Mucosa of stomach (tissue), 1 donor: ENCODE data around the gene STAM.
"Not testable (repeated sequence)": the region's sequence is repeated elsewhere in the genome, so short reads cannot be mapped to it uniquely, and the experiment has no call there.

Source experiments
- H3K27me3 ChIP-seq: one replicate; pipeline ENCODE4 v1.7.0; 2013; ENCODE audit warnings: mild to moderate bottlenecking, low read length; ENCODE audit not compliant: control insufficient read depth, insufficient read depth
- H3K36me3 ChIP-seq: one replicate; pipeline ENCODE4 v1.7.0; 2013; ENCODE audit warnings: low read length; ENCODE audit not compliant: control insufficient read depth, insufficient read depth
- H3K4me1 ChIP-seq: one replicate; pipeline ENCODE4 v1.7.0; 2013; ENCODE audit warnings: mild to moderate bottlenecking, low read length; ENCODE audit not compliant: control insufficient read depth, insufficient read depth
- H3K4me3 ChIP-seq: one replicate; pipeline ENCODE4 v1.7.0; 2013; ENCODE audit warnings: low read length
- H3K9ac ChIP-seq: one replicate; pipeline ENCODE4 v1.7.0; 2013; ENCODE audit warnings: mild to moderate bottlenecking, low read length, moderate library complexity
- H3K9me3 ChIP-seq: one replicate; pipeline ENCODE4 v1.7.0; 2013; ENCODE audit warnings: mild to moderate bottlenecking, low read length, moderate library complexity; ENCODE audit not compliant: control insufficient read depth
- donor health status: Pancreatic carcinoma.

Gene STAM

DNA sequence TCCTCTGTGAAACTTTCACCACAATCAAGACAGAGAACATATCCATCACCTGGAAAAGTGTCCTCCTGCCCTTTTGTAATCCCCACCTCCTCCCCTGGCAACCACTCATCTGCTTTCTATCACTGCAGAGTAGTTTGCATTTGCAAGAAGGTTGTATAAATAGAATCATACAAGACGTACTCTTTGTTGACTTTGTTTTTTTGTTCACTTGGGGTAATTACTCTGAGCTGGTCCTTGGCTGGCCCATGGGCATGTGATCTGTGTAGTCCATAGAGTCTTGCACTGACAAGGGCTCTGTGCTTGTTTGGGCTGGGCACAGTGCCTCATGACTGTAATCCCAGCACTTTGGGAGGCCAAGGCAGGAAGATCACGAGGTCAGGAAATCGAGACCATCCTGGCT is 19.0 kb upstream of the STAM start:
- Histone ChIP-seq H3K4me1 (no peaks in the 10 kb centered on the region), H3K9ac (no peak overlapping the region), H3K4me3 (no peak overlapping the region), H3K36me3 (no peaks in the 10 kb centered on the region), H3K9me3 (no peaks in the 10 kb centered on the region), H3K27me3 (no peaks in the 10 kb centered on the region)

DNA sequence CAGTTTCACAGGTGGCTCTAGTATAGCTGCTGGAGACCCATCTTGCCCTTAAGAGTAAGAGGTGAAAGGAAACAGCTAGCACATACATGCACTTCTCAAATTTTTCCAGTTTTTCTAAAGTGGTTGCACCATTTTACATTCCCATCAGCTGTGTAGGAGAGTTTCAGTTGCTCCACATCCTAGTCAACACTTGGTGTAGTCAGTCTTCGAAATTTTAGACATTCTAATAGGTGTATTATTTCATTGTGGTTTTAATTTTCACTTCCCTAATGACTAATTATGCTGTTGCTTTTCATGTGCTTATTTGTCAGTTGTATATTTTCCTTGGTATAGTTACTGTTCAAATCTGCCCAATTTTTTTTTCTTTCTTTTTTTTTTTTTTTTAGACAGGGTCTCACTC is 17.3 kb upstream of the STAM start:
- Histone ChIP-seq H3K9ac (no peak overlapping the region), H3K9me3 (no peaks in the 10 kb centered on the region), H3K4me3 (no peak overlapping the region), H3K27me3 (no peaks in the 10 kb centered on the region), H3K36me3 (no peaks in the 10 kb centered on the region), H3K4me1 (no peaks in the 10 kb centered on the region)

DNA sequence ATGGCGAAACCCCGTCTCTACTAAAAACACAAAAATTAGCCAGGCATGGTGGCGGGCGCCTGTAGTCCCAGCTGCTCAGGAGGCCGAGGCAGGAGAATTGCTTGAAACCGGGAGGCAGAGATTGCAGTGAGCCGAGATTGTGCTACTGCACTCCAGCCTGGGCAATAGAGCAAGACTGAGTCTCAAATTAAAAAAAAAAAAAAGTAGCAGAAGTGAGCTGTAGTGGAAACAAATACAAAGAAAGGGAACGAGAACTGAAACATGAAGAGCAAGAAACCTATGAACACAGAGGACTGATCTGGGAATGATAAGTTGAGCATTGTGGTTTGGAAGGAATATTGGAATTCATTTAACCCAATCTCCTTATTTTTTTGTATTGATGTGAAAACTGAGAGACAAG is 11.4 kb upstream of the STAM start:
- not testable (repeated sequence) for H3K9ac ChIP-seq, H3K4me1 ChIP-seq, H3K27me3 ChIP-seq, H3K4me3 ChIP-seq, H3K9me3 ChIP-seq, H3K36me3 ChIP-seq

DNA sequence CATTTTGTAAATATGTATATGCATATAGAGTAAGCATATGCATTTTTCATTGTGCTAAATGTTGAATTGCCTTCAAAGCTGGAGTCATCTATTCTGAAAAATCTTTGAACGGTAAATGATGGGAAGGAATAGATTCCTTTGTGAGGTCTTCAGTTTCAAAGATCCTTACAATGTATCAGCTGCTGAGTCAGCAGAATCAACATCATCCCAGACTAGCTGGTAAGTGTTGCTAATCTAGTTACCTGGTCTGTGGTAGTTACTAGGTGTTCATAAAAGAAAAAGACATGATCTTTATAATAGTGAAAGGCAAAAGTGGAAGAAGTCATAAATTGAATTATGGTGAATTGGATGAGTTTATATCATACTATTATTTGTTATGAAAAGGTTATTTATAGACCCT is 10.6 kb upstream of the STAM start:
- Histone ChIP-seq H3K4me1 (no peaks in the 10 kb centered on the region), H3K36me3 (no peaks in the 10 kb centered on the region), H3K9me3 (no peaks in the 10 kb centered on the region), H3K4me3 (no peak overlapping the region), H3K9ac (no peak overlapping the region), H3K27me3 (no peaks in the 10 kb centered on the region)

DNA sequence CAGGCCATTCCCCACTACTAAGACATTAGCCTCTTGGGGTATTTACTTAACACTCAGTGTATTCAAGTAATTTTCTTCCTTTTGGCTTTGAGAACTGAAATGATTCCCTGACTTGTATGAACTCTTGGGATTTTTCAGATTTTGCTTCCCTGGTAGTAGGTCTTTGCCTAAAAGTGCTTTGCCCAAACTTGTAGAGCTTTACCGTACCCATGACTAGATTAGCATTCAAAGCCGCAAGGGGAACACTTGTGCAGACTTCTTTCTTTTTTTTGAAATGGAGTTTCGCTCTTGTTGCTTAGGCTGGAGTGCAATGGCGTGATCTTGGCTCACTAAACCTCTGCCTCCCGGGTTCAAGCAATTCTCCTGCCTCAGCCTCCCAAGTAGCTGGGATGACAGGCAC is 6.1 kb upstream of the STAM start:
- H3K9me3 ChIP-seq, result no peaks in the 10 kb centered on the region
- no peaks in the 10 kb centered on the region for H3K4me1 ChIP-seq
- no peaks in the 10 kb centered on the region for H3K27me3 ChIP-seq
- H3K4me3 ChIP-seq, result no peak overlapping the region
- no peaks in the 10 kb centered on the region for H3K36me3 ChIP-seq
- no peak overlapping the region for H3K9ac ChIP-seq

DNA sequence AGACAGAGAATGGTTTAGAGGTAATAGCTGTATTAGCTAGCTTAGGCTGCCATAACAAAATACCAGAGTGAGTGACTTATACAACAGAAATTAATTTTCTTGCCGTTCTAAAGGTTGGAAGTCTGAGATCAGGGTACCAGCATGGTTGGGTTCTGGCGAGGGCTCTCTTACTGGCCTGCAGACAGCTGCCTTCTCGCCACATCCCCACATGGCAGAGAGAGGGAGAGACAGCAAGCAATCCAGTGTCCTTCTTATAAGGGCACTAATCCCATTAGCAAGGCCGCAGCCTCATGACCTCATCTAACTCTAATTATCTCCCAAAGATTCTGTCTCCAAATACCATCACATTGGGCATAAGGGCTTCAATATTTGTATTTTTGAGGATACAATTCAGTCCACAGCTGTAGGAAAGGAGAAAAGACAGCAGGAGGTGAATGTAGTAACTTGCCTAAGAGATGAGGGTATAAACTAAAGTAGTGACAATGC is 3.6 kb upstream of the STAM start:
- no peaks in the 10 kb centered on the region for H3K27me3 ChIP-seq
- H3K9me3 ChIP-seq, result no peaks in the 10 kb centered on the region
- no peak overlapping the region for H3K9ac ChIP-seq
- no peak overlapping the region for H3K4me3 ChIP-seq
- H3K4me1 ChIP-seq, result peaks cover 3% of the 10 kb centered on the region
- H3K36me3 ChIP-seq, result no peaks in the 10 kb centered on the region

DNA sequence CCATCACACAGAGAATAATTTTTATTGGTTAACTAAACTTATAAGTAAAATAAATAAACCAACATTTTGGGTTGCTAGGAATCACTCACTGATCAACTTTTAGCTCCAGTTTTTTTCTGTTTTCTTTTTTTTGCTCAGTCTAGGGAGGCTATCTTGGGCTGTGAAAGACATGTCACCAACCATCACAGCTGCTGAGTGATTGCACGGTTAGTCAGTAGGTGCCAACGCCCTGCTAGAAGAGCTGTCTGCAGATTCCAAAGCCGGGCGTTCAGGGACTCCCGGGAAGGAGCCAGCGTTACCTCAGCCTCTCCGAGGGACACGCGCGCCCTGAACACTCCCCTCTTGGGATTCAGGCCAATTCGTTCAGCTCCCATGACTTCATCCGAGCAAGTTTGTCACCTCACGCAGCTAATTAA is 604 bp upstream of the STAM start:
- Histone ChIP-seq H3K9me3 (no peaks in the 10 kb centered on the region), H3K36me3 (no peaks in the 10 kb centered on the region), H3K4me3 (peak overlapping the region; percentile 96), H3K9ac (peak overlapping the region; percentile 93), H3K27me3 (no peaks in the 10 kb centered on the region), H3K4me1 (peaks cover 20% of the 10 kb centered on the region)

DNA sequence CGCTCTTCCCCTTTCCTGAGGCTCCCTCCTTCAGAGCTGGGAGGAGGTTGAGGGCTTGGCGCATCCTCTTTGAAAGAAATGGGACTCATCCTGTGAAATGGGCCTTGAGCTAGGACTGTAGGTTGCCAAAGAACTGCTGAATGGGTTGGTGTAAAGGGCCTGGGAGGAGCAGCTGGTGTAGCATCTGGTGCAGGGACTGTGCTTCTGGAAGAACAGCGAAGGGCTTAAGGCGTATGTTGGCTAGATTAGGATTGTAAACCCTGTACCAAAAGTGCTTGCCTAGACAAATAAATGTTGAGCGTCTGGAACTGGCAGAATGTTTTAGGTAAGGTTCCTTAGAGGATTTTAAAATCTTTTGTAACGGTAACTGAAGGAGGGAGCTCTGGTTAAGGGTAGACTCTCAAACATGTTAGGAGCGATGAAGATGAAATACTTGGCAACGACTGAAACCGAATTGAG is 563 bp downstream of the STAM start:
- peak overlapping the region; percentile 93 for H3K9ac ChIP-seq
- no peaks in the 10 kb centered on the region for H3K27me3 ChIP-seq
- no peaks in the 10 kb centered on the region for H3K9me3 ChIP-seq
- H3K4me1 ChIP-seq, result peaks cover 20% of the 10 kb centered on the region
- H3K36me3 ChIP-seq, result no peaks in the 10 kb centered on the region
- peak overlapping the region; percentile 96 for H3K4me3 ChIP-seq

DNA sequence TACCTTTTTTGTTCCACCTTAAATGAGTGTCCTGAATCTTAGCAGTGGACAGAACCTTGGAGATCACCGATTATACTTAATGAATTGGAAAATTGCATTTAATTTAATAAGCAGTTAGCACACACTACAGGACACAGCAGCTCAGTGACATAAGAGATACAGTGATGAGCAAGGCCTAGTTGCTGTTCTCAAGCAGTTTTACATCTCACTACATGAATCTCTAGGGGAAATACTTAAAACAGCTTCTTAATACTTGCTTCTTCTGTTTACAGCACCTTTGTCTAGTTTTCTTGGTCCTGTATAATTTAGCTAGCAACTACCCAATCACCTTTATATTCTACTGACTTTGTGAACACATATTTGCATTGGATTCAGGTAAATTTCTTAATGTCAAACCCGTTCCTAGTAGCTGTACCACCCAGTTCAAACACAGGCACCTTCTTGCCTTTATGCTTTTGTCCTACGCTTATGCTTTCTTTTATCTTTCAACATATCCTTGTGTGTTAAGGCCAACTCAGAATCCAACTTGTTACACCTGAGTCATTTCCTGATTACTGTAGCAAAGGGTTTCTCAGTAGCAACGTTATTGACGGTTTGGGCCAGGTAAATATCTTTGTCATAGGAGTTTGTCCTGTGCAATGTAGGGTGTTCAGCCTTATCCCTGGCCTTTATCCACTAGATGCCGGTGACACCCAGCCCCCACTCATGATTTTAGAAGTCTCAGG is 1.8 kb downstream of the STAM start:
- Histone ChIP-seq H3K9me3 (no peaks in the 10 kb centered on the region), H3K27me3 (no peaks in the 10 kb centered on the region), H3K4me3 (no peak overlapping the region), H3K36me3 (no peaks in the 10 kb centered on the region), H3K4me1 (peaks cover 20% of the 10 kb centered on the region), H3K9ac (peak overlapping the region; percentile 93)

DNA sequence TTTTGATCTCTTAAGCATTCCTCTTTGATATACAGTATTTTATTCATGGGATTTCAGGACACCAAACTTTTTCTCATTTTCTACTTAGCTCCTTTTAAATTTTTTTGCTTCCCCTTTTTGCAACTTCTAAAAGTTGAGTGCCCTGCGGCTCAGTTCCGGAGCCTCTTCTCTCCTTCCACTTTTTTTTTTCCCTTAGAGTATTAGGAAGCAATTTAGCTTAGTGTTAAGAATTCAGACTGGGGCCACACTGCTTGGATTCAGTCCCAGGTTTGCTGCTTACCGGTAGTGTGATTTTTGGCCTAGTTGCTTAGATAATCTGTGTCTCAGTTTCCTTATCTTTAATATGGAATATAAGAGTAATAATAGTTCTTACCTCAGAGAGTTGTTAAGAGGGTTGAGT is 3.4 kb downstream of the STAM start:
- peaks cover 20% of the 10 kb centered on the region for H3K4me1 ChIP-seq
- H3K36me3 ChIP-seq, result no peaks in the 10 kb centered on the region
- H3K4me3 ChIP-seq, result no peak overlapping the region
- no peaks in the 10 kb centered on the region for H3K9me3 ChIP-seq
- H3K9ac ChIP-seq, result no peak overlapping the region
- H3K27me3 ChIP-seq, result no peaks in the 10 kb centered on the region

DNA sequence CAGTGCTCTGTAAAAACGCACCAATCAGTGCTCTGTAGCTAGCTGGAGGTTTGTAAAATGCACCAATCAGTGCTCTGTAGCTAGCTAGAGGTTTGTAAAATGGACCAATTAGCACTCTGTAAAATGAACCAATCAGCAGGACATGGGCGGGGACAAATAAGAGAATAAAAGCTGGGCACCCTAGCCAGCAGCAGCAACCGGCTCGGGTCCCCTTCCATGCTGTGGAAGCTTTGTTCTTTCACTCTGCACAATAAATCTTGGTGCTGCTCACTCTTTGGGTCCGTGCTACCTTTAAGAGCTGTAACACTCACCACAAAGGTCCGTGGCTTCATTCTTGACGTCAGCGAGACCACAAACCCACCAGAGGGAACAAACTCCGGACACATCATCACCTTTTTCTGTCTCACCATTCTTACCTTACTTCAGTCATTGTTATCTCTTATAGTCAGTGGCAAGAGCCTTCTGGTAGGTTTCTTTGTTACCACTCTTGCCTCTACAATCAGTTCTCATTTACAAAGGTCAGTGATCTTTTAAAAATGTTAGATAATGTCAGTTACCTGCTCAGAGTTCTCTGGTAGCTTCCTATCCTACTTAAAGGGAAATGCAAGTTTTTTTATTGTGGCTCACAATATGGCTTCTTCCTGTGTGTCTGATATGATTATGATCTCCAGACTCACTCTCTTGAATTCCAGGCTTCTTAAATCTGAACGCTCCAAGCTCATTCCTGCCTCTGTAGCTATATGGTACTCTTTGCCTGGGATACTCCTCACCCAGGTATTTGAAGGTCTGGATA is 4.5 kb downstream of the STAM start:
- H3K9ac ChIP-seq, result no peak overlapping the region
- H3K4me3 ChIP-seq, result no peak overlapping the region
- peaks cover 20% of the 10 kb centered on the region for H3K4me1 ChIP-seq
- H3K27me3 ChIP-seq, result no peaks in the 10 kb centered on the region
- H3K9me3 ChIP-seq, result no peaks in the 10 kb centered on the region
- no peaks in the 10 kb centered on the region for H3K36me3 ChIP-seq

DNA sequence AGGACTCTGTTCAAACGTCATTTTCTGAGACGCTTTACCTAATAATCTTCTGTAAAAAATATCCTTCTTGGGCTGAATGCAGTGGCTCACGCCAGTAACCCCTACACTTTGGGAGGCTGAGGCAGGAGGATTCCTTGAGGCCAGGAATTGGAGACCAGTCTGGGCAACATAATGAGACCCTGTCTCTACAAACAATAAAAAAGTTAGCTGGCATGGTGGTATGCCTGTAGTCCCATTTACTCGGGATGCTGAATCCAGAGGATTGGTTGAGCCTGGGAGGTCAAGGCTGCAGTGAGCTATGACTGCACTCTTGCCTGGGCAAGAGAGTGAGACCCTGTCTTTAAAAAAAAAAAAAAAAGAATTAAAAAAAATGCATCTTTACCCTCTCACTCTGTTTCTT is 5.1 kb downstream of the STAM start:
- Histone ChIP-seq H3K36me3 (no peaks in the 10 kb centered on the region), H3K4me3 (no peak overlapping the region), H3K9me3 (no peaks in the 10 kb centered on the region), H3K4me1 (peaks cover 20% of the 10 kb centered on the region), H3K9ac (no peak overlapping the region), H3K27me3 (no peaks in the 10 kb centered on the region)
